ENCODE data around the gene API5. TPM values are rescaled to one million over a fixed set of nuclear protein-coding genes. Genes with fewer than 3 reads are reported as not detected.
"Not testable (repeated sequence)": the region's sequence is repeated elsewhere in the genome, so short reads cannot be mapped to it uniquely, and the experiment has no call there.

The API5 gene
- total RNA-seq, 2 donors from 2014 or later, result 48.9 to 133 TPM

- Histone ChIP-seq H3K4me3 (no peak overlapping the region), H3K27ac (no peak overlapping the region), H3K36me3 (peaks cover 18% of the 10 kb centered on the region), H3K4me1 (ENCODE audit: control insufficient read depth in 1 of 2, low read depth in 2 of 2) (peaks cover 16 to 25% of the 10 kb centered on the region in 2 donors), H3K9me3 (no peaks in the 10 kb centered on the region), H3K27me3 (replicated peaks; ENCODE audit: insufficient read depth) (no peaks in the 10 kb centered on the region)
- no peak for TF ChIP-seq CTCF (IDR thresholded peaks at IDR 0.05)
- ATAC-seq (ENCODE audit: insufficient number of reproducible peaks, low FRiP score, low read depth) (no peak), DNase-seq (ENCODE audit: low spot score) (no peak)
Observed at GRCh38 chr11:43315966-43316365, 4.2 kb downstream of the API5 start.

GRCh38 chr11:43316451-43316850, 4.7 kb downstream of the API5 start:
- Histone ChIP-seq H3K4me1 (ENCODE audit: control insufficient read depth in 1 of 2, low read depth in 2 of 2) (peaks cover 16 to 25% of the 10 kb centered on the region in 2 donors), H3K36me3 (peaks cover 23% of the 10 kb centered on the region), H3K27me3 (replicated peaks; ENCODE audit: insufficient read depth) (no peaks in the 10 kb centered on the region), H3K4me3 (no peak overlapping the region), H3K27ac (no peak overlapping the region), H3K9me3 (no peaks in the 10 kb centered on the region)
- ATAC-seq (ENCODE audit: insufficient number of reproducible peaks, low FRiP score, low read depth), result no peak
- DNase-seq (ENCODE audit: low spot score), result no peak
- TF ChIP-seq CTCF (IDR thresholded peaks at IDR 0.05), result no peak

- no peak overlapping the region for H3K27ac ChIP-seq
- DNase-seq (ENCODE audit: low spot score) (no peak), ATAC-seq (ENCODE audit: insufficient number of reproducible peaks, low FRiP score, low read depth) (no peak)
- TF ChIP-seq CTCF (IDR thresholded peaks at IDR 0.05), result no peak
- H3K4me3 ChIP-seq, result no peak overlapping the region
- H3K4me1 ChIP-seq (ENCODE audit: control insufficient read depth in 1 of 2, low read depth in 2 of 2), result no peaks in the 10 kb centered on the region
- H3K36me3 ChIP-seq, result peaks cover 68% of the 10 kb centered on the region
- no peaks in the 10 kb centered on the region for H3K9me3 ChIP-seq
- no peaks in the 10 kb centered on the region for H3K27me3 ChIP-seq (replicated peaks; ENCODE audit: insufficient read depth)
Observed at GRCh38 chr11:43327987-43328386, 16.2 kb downstream of the API5 start.

- Histone ChIP-seq H3K36me3 (peaks cover 63% of the 10 kb centered on the region), H3K27ac (no peak overlapping the region), H3K4me1 (ENCODE audit: control insufficient read depth in 1 of 2, low read depth in 2 of 2) (no peaks in the 10 kb centered on the region), H3K27me3 (replicated peaks; ENCODE audit: insufficient read depth) (no peaks in the 10 kb centered on the region), H3K9me3 (no peaks in the 10 kb centered on the region), H3K4me3 (no peak overlapping the region)
- no peak for TF ChIP-seq CTCF (IDR thresholded peaks at IDR 0.05)
- DNase-seq (ENCODE audit: low spot score) (no peak), ATAC-seq (ENCODE audit: insufficient number of reproducible peaks, low FRiP score, low read depth) (no peak)
Observed at GRCh38 chr11:43328482-43328881, 16.7 kb downstream of the API5 start.

- H3K4me1 ChIP-seq (ENCODE audit: control insufficient read depth in 1 of 2, low read depth in 2 of 2), result no peaks in the 10 kb centered on the region
- no peak for DNase-seq (ENCODE audit: low spot score)
- H3K9me3 ChIP-seq, result no peaks in the 10 kb centered on the region
- H3K27ac ChIP-seq, result no peak overlapping the region
- no peak for TF ChIP-seq CTCF (IDR thresholded peaks at IDR 0.05)
- H3K4me3 ChIP-seq, result no peak overlapping the region
- ATAC-seq (ENCODE audit: insufficient number of reproducible peaks, low FRiP score, low read depth), result no peak
- no peaks in the 10 kb centered on the region for H3K27me3 ChIP-seq (replicated peaks; ENCODE audit: insufficient read depth)
- peaks cover 25% of the 10 kb centered on the region for H3K36me3 ChIP-seq
Observed at GRCh38 chr11:43341159-43341558, 29.4 kb downstream of the API5 start.

- DNase-seq (ENCODE audit: low spot score); H3K9me3 ChIP-seq; H3K4me3 ChIP-seq; H3K27ac ChIP-seq; H3K27me3 ChIP-seq (replicated peaks; ENCODE audit: insufficient read depth); H3K4me1 ChIP-seq (ENCODE audit: control insufficient read depth in 1 of 2, low read depth in 2 of 2); ATAC-seq (ENCODE audit: insufficient number of reproducible peaks, low FRiP score, low read depth); H3K36me3 ChIP-seq: not testable (repeated sequence)
Observed at GRCh38 chr11:43351426-43351825, 39.6 kb downstream of the API5 start.

Measured in thoracic aorta (tissue), 2 donors.